Stimulated activated CD8-positive, alpha-beta memory T cell treated with anti-CD3 and anti-CD28 coated beads, Interleukin-12 subunit alpha, Interleukin-12 subunit beta, amount 100 ng/mL, for 1 hour (primary cell): ENCODE measurements around the gene MECR.

ENCODE experiments used
- DNase-seq: peaks from one replicate; pipeline ENCODE4 v3.0.0-alpha.2; 2020; ENCODE audit warnings: low read depth

The MECR gene

GRCh38 chr1:29230553-29231378, at the start of gene MECR:
Gene MECR, minus strand, starts transcription at chr1:29230934. Its CDS starts 28 bp downstream, at chr1:29230906.
- peak; percentile 92 for DNase-seq

GRCh38 chr1:29279951-29280391, 49.2 kb upstream of the MECR start:
- DNase-seq, result no peak

- no peak for DNase-seq
These were observed 48.7 kb upstream of the MECR start for GRCh38 chr1:29279406-29279805.

GRCh38 chr1:29278124-29278523, 47.4 kb upstream of the MECR start:
- no peak for DNase-seq

- DNase-seq, result no peak
These were observed 44.7 kb upstream of the MECR start for GRCh38 chr1:29275435-29275834.

- no peak for DNase-seq
These were observed 41.6 kb upstream of the MECR start for GRCh38 chr1:29272147-29272907.

- DNase-seq, result no peak
These were observed 41.0 kb upstream of the MECR start for GRCh38 chr1:29271724-29272123.

GRCh38 chr1:29270929-29271521, 40.3 kb upstream of the MECR start:
- no peak for DNase-seq

- DNase-seq, result no peak
These were observed 38.6 kb upstream of the MECR start for GRCh38 chr1:29269382-29269781.

GRCh38 chr1:29267321-29268070, 36.8 kb upstream of the MECR start:
- no peak for DNase-seq

GRCh38 chr1:29266912-29267311, 36.2 kb upstream of the MECR start:
- DNase-seq, result no peak

GRCh38 chr1:29264773-29265389, 34.1 kb upstream of the MECR start:
- DNase-seq, result no peak

GRCh38 chr1:29260531-29260930, 29.8 kb upstream of the MECR start:
- no peak for DNase-seq

GRCh38 chr1:29259802-29260441, 29.2 kb upstream of the MECR start:
- DNase-seq, result no peak

GRCh38 chr1:29258976-29259801, 28.5 kb upstream of the MECR start:
- no peak for DNase-seq

GRCh38 chr1:29258189-29258975, 27.6 kb upstream of the MECR start:
- DNase-seq, result no peak

- DNase-seq, result no peak
These were observed 26.5 kb upstream of the MECR start for GRCh38 chr1:29256979-29257804.

- no peak for DNase-seq
These were observed 25.7 kb upstream of the MECR start for GRCh38 chr1:29256394-29256793.
